Mesenchymal stem cell (in vitro differentiated cells and primary cell): ENCODE results near the gene PRAMEF2.
"Not testable (repeated sequence)": the region's sequence is repeated elsewhere in the genome, so short reads cannot be mapped to it uniquely, and the experiment has no call there.

Source experiments
- DNase-seq: peaks from one replicate; pipeline ENCODE4 v3.0.0-alpha.2; 2013
- H2AFZ ChIP-seq: one replicate; pipeline ENCODE4 v1.6.1; 2013; ENCODE audit warnings: low read depth, mild to moderate bottlenecking, control low read depth, inconsistent platforms, low read length, moderate library complexity
- H2AK5ac ChIP-seq: 2 replicates; pipeline ENCODE4 v1.6.1; 2013; ENCODE audit warnings: low read length, moderate library complexity, mild to moderate bottlenecking, inconsistent platforms; ENCODE audit not compliant: severe bottlenecking
- H2BK120ac ChIP-seq: one replicate; pipeline ENCODE4 v1.6.1; 2013; ENCODE audit warnings: low read depth, mild to moderate bottlenecking, inconsistent platforms, low read length, moderate library complexity
- H2BK12ac ChIP-seq, 2 experiments: one replicate each; pipeline ENCODE4 v1.6.1; 2013; ENCODE audit warnings: inconsistent platforms in 2 of 2, low read length in 2 of 2, mild to moderate bottlenecking in 2 of 2, moderate library complexity in 2 of 2, control low read depth in 1 of 2
- H2BK15ac ChIP-seq: one replicate; pipeline ENCODE4 v1.6.1; 2013; ENCODE audit warnings: mild to moderate bottlenecking, low read depth, inconsistent platforms; ENCODE audit not compliant: poor library complexity, severe bottlenecking
- H2BK5ac ChIP-seq: 2 replicates; pipeline ENCODE4 v1.6.1; 2013; ENCODE audit warnings: low read depth, mild to moderate bottlenecking, low read length, control low read depth, inconsistent platforms; ENCODE audit not compliant: poor library complexity, severe bottlenecking
- H3K14ac ChIP-seq, 2 experiments: one replicate each; pipeline ENCODE4 v1.6.1; 2013; ENCODE audit warnings: inconsistent platforms in 2 of 2, low read length in 2 of 2, control low read depth in 1 of 2, mild to moderate bottlenecking in 1 of 2, moderate library complexity in 1 of 2
- H3K18ac ChIP-seq, 2 experiments: one replicate each; pipeline ENCODE4 v1.6.1; 2013; ENCODE audit warnings: inconsistent platforms in 2 of 2, low read length in 2 of 2, control low read depth in 1 of 2, low read depth in 1 of 2, mild to moderate bottlenecking in 1 of 2
- H3K23ac ChIP-seq, 2 experiments: one replicate each; pipeline ENCODE4 v1.6.1; 2013; ENCODE audit warnings: inconsistent platforms in 2 of 2, low read length in 2 of 2, mild to moderate bottlenecking in 2 of 2, moderate library complexity in 2 of 2, control low read depth in 1 of 2
- H3K27ac ChIP-seq: 2 replicates; pipeline ENCODE4 v1.5.1; 2013; ENCODE audit warnings: mild to moderate bottlenecking, moderate library complexity, low read length, control low read depth, inconsistent platforms; ENCODE audit not compliant: poor library complexity, severe bottlenecking
- H3K27me3 ChIP-seq, 2 experiments: 2 replicates each; pipeline versions ENCODE4 v1.6.1 to v1.7.0; 2013; ENCODE audit warnings: low read length in 2 of 2, mild to moderate bottlenecking in 2 of 2, moderate library complexity in 2 of 2, control low read depth in 1 of 2, inconsistent platforms in 1 of 2; ENCODE audit not compliant: control insufficient read depth in 1 of 2, insufficient read depth in 1 of 2
- H3K36me3 ChIP-seq, 2 experiments: 2 replicates each; pipeline versions ENCODE4 v1.6.1 to v1.7.0; 2013; ENCODE audit warnings: low read length in 2 of 2, control low read depth in 1 of 2, inconsistent platforms in 1 of 2, low read depth in 1 of 2, mild to moderate bottlenecking in 1 of 2; ENCODE audit not compliant: insufficient read depth in 2 of 2, control insufficient read depth in 1 of 2
- H3K4ac ChIP-seq, 2 experiments: one replicate each; pipeline ENCODE4 v1.6.1; 2013; ENCODE audit warnings: inconsistent platforms in 2 of 2, low read length in 2 of 2, mild to moderate bottlenecking in 2 of 2, moderate library complexity in 2 of 2, control low read depth in 1 of 2, low read depth in 1 of 2
- H3K4me1 ChIP-seq: 2 replicates; pipeline ENCODE4 v1.6.1; 2013; ENCODE audit warnings: low read depth, low read length, control low read depth; ENCODE audit not compliant: control insufficient read depth, insufficient read depth
- H3K4me2 ChIP-seq: 2 replicates; pipeline ENCODE4 v1.6.1; 2013; ENCODE audit warnings: low read length, mild to moderate bottlenecking, inconsistent platforms; ENCODE audit not compliant: poor library complexity, severe bottlenecking
- H3K4me3 ChIP-seq, 2 experiments: 2 replicates each; pipeline versions ENCODE4 v1.5.1 to v1.7.0; 2013; ENCODE audit warnings: low read length in 2 of 2, mild to moderate bottlenecking in 2 of 2, control low read depth in 1 of 2, low read depth in 1 of 2; ENCODE audit not compliant: insufficient read depth in 1 of 2
- H3K79me1 ChIP-seq: replicated peaks from 2 replicates; pipeline ENCODE4 v1.6.1; 2013; ENCODE audit warnings: mild to moderate bottlenecking, control low read depth, low read length, inconsistent platforms; ENCODE audit not compliant: poor library complexity, severe bottlenecking
- H3K9ac ChIP-seq: 2 replicates; pipeline ENCODE4 v1.7.0; 2013; ENCODE audit warnings: mild to moderate bottlenecking, low read length, moderate library complexity
- H3K9me3 ChIP-seq: 2 replicates; pipeline ENCODE4 v1.7.0; 2013; ENCODE audit warnings: mild to moderate bottlenecking, low read length; ENCODE audit not compliant: control insufficient read depth
- H4K8ac ChIP-seq: one replicate; pipeline ENCODE4 v1.6.1; 2013; ENCODE audit warnings: inconsistent platforms, mild to moderate bottlenecking, low read length, moderate library complexity
- H4K91ac ChIP-seq: one replicate; pipeline ENCODE4 v1.6.1; 2013; ENCODE audit warnings: mild to moderate bottlenecking, low read length, inconsistent platforms
- WGBS: methylation state at CpG from one replicate; pipeline ENCODE4 v1.1.7; 2013; ENCODE audit warnings: mixed read lengths; 5-methylcytosine and 5-hydroxymethylcytosine counted together

Gene PRAMEF2

DNA sequence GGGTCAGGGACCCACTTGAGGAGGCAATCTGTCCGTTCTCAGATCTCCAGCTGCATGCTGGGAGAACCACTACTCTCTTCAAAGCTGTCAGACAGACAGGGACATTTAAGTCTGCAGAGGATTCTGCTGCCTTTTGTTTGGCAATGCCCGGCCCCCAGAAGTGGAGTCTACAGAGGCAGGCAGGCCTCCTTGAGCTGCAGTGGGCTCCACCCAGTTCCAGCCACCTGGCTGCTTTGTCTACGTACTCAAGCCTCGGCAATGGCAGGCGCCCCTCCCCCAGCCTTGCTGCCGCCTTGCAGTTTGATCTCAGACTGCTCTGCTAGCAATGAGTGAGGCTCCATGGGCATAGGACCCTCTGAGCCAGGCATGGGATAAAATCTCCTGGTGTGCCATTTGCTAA, 37.8 kb upstream of the PRAMEF2 start:
- WGBS, result 70% methylated on average over 6 of the region's 6 CpGs
- H3K9ac ChIP-seq, result not testable (repeated sequence)

DNA sequence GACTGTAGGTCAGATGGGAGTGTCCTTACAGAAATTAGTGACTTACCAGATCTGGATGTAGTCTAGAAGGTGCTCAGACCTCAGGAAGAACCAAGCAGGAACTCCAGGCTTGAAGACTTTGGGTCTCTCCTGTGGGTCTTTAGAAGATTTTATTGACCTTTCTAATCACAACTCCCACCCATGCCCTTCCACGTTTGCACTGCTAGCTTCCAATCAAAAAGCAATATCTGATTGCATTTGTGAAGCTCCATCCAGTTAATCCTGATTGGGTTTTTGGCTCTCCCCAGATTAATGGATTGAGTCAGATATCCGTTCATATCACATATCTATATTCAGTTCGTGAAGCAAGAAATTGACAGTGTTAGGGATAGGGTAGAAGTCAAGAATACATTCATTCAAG, 25.6 kb upstream of the PRAMEF2 start, which contains the start of gene PRAMEF11:
TSS of gene PRAMEF11 (minus strand) at position 101 of the 400 bp plus-strand sequence. CDS start 2,621 bp downstream, outside the sequence.
- H4K8ac ChIP-seq, H2BK120ac ChIP-seq, H3K4ac ChIP-seq, H4K91ac ChIP-seq, H2AFZ ChIP-seq, H2BK15ac ChIP-seq, H3K4me2 ChIP-seq, H2BK12ac ChIP-seq, H3K36me3 ChIP-seq, H3K23ac ChIP-seq, DNase-seq, H3K18ac ChIP-seq, H3K9me3 ChIP-seq, H3K4me3 ChIP-seq, H2AK5ac ChIP-seq, H3K27ac ChIP-seq, H3K4me1 ChIP-seq, H3K14ac ChIP-seq, H3K79me1 ChIP-seq, H2BK5ac ChIP-seq, H3K27me3 ChIP-seq, H3K9ac ChIP-seq: not testable (repeated sequence)
- WGBS, result 0% methylated on average over 1 of the region's 3 CpGs

More for the DNA sequence above, 37.8 kb upstream of the PRAMEF2 start:
- H3K4ac ChIP-seq, H2BK15ac ChIP-seq, H4K8ac ChIP-seq, H3K27ac ChIP-seq, H3K23ac ChIP-seq, H3K4me2 ChIP-seq, H2AK5ac ChIP-seq, H3K4me1 ChIP-seq, H2BK12ac ChIP-seq, H2AFZ ChIP-seq, H3K18ac ChIP-seq, H2BK5ac ChIP-seq, H2BK120ac ChIP-seq, H3K4me3 ChIP-seq, H3K36me3 ChIP-seq, H3K27me3 ChIP-seq, H4K91ac ChIP-seq, H3K14ac ChIP-seq, H3K9me3 ChIP-seq, DNase-seq, H3K79me1 ChIP-seq: not testable (repeated sequence)

DNA sequence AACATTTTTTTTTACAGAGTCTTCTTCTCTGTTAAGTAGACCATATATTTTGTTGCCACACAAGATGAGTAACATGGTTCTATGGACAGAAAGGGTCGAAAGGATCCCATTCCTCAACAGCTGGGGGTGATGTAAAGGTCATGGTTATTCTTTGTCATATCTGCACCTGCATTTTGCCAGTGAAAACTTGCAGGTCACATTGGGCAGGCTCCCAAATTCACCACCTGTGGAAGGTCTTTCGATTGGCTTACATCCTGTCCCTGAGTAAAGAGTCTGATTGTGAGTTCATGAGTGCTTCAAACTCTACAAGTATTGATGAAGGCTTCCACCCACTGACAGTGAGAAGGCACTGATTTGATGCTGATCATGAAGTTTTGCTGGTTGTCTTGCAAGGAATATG, 23.6 kb upstream of the PRAMEF2 start:
- not testable (repeated sequence) for H3K9me3 ChIP-seq, H3K23ac ChIP-seq, H3K36me3 ChIP-seq, H4K91ac ChIP-seq, H3K4ac ChIP-seq, H3K4me3 ChIP-seq, H2AFZ ChIP-seq, H3K9ac ChIP-seq, H3K79me1 ChIP-seq, H2AK5ac ChIP-seq, H2BK120ac ChIP-seq, H3K27me3 ChIP-seq, H3K27ac ChIP-seq, H3K4me1 ChIP-seq, H4K8ac ChIP-seq, H2BK12ac ChIP-seq, H3K18ac ChIP-seq, DNase-seq, H2BK5ac ChIP-seq, H2BK15ac ChIP-seq, H3K4me2 ChIP-seq, H3K14ac ChIP-seq
- 36% methylated on average over 2 of the region's 2 CpGs for WGBS

DNA sequence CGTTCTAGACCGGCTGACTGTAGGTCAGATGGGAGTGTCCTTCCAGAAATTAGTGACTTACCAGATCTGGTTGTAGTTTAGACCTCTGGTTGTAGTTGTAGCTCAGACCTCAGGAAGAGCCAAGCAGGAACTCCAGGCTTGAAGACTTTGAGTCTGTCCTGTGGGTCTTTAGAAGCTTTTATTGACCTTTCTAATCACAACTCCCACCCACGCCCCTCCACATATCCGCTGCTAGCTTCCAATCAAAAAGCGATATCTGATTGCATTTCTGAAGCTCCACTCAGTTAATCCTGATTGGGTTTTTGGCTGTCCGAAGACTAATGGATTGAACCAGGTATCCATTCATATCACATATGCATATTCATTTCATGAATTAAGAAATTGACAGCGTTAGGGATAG, 8.3 kb upstream of the PRAMEF2 start, which contains the start of gene HNRNPCL1:
TSS of gene HNRNPCL1 (minus strand) at position 101 of the 400 bp plus-strand sequence. CDS start 431 bp downstream, outside the sequence.
- H3K27ac ChIP-seq, H3K36me3 ChIP-seq, H2BK15ac ChIP-seq, H2BK120ac ChIP-seq, H4K91ac ChIP-seq, H3K14ac ChIP-seq, H3K4me3 ChIP-seq, H3K4me2 ChIP-seq, H3K4ac ChIP-seq, DNase-seq, H3K4me1 ChIP-seq, H2BK5ac ChIP-seq, H3K79me1 ChIP-seq, H4K8ac ChIP-seq, H3K27me3 ChIP-seq, H2AFZ ChIP-seq, H3K9ac ChIP-seq, H3K18ac ChIP-seq, H2BK12ac ChIP-seq, H3K23ac ChIP-seq, H2AK5ac ChIP-seq, H3K9me3 ChIP-seq: not testable (repeated sequence)
- 74% methylated on average over 7 of the region's 7 CpGs for WGBS
